Measurements from ENCODE around the gene CDH4. TPM values are rescaled to one million over a fixed set of nuclear protein-coding genes. Genes with fewer than 3 reads are reported as not detected.
"Not testable (repeated sequence)": the region's sequence is repeated elsewhere in the genome, so short reads cannot be mapped to it uniquely, and the experiment has no call there.

Gene CDH4
- total and polyA plus RNA-seq, 10 donors, result 0.30 to 20.1 (median 7.7) TPM

DNA sequence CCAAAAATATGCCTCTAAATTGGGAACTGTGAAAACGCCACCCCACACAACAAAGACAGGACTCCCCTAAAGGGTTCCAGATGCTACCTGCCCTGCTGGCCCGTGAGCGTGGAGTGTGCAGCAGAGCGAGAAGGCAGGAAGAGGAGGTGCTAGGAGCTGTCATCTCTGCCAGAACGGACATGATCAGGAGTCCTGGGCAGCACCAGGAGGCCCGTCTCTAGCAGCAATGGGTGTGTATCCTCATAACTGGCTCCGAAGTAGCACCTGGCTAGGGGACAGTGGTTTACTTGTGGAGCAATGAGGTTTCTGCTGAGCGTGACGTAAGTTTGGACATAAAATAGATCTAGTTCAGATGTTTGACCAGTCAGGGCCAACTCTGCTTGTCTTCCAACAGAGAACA lies 226.0 kb downstream of the CDH4 start:
- H3K4me1 ChIP-seq, result no peaks in the 10 kb centered on the region
- H3K9me3 ChIP-seq, result peaks cover 0 to 38% (median 0%) of the 10 kb centered on the region in 8 donors
- H3K27me3 ChIP-seq (replicated peaks in 1 of 7), result peaks cover 0 to 12% (median 0%) of the 10 kb centered on the region in 7 donors
- no peaks in the 10 kb centered on the region for H3K36me3 ChIP-seq
- TF ChIP-seq, protein P1, sequence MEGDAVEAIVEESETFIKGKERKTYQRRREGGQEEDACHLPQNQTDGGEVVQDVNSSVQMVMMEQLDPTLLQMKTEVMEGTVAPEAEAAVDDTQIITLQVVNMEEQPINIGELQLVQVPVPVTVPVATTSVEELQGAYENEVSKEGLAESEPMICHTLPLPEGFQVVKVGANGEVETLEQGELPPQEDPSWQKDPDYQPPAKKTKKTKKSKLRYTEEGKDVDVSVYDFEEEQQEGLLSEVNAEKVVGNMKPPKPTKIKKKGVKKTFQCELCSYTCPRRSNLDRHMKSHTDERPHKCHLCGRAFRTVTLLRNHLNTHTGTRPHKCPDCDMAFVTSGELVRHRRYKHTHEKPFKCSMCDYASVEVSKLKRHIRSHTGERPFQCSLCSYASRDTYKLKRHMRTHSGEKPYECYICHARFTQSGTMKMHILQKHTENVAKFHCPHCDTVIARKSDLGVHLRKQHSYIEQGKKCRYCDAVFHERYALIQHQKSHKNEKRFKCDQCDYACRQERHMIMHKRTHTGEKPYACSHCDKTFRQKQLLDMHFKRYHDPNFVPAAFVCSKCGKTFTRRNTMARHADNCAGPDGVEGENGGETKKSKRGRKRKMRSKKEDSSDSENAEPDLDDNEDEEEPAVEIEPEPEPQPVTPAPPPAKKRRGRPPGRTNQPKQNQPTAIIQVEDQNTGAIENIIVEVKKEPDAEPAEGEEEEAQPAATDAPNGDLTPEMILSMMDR (IDR thresholded peaks at IDR 0.05 in 8 of 11, conservative IDR thresholded peaks at IDR 0.05 in 3 of 11), result no peak
- TF ChIP-seq POLR2AphosphoS5 (IDR thresholded peaks at IDR 0.05), result no peak
- TF ChIP-seq POLR2A (IDR thresholded peaks at IDR 0.05), result no peak
- H3K27ac ChIP-seq, result no peak overlapping the region
- no peak for DNase-seq
- H3K4me3 ChIP-seq, result no peak overlapping the region
- WGBS, 5 donors, result 73 to 77% (median 75%) methylated on average over 9 of the region's 9 CpGs
- intact Hi-C loops (cut with DNase I; ENCODE audit: low total_unique reads), result no loop called here

DNA sequence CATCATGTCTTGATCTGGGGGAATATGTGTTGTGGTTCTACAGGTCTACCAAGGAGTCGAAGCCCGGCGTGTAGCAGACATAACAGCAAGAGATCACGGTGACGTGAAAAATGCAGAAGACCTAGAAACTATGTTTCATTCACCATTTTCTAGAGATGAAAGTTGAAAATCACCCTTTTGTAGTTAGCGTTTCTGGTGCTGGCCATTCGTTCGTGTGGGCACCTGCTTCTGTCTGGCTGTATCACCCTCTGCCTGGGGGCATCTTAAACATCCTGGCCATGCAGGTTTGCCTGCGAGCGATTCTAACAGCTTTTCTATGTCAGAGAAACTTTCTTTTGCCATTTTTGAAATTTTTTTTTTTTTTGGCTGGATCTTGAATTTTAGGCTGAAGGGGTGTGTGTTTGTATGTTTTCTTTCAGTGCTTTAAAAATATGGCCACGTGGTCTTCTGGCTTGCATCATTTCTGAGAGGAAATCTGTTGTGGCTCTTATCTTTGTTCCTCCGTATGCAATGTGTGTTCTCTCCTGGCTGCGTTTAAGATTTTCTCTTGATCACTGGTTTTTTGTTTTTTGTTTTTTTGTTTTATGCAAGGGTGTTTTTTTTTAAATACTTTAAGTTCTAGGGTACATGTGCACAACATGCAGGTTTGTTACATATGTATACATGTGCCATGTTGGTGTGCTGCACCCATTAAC lies 226.7 kb downstream of the CDH4 start:
- no peaks in the 10 kb centered on the region for H3K4me1 ChIP-seq
- intact Hi-C loops (cut with DNase I; ENCODE audit: low total_unique reads), result no loop called here
- no peak overlapping the region for H3K4me3 ChIP-seq
- TF ChIP-seq POLR2A (IDR thresholded peaks at IDR 0.05) (no peak), POLR2AphosphoS5 (IDR thresholded peaks at IDR 0.05) (no peak)
- TF ChIP-seq, protein P1 (IDR thresholded peaks at IDR 0.05 in 8 of 11, conservative IDR thresholded peaks at IDR 0.05 in 3 of 11), result no peak
- WGBS, 5 donors, result 83 to 87% (median 85%) methylated on average over 13 of the region's 13 CpGs
- H3K9me3 ChIP-seq, result peaks cover 0 to 41% (median 0%) of the 10 kb centered on the region in 8 donors
- no peak overlapping the region for H3K27ac ChIP-seq
- no peak for DNase-seq
- peaks cover 0 to 12% (median 0%) of the 10 kb centered on the region in 7 donors for H3K27me3 ChIP-seq (replicated peaks in 1 of 7)
- H3K36me3 ChIP-seq, result no peaks in the 10 kb centered on the region

DNA sequence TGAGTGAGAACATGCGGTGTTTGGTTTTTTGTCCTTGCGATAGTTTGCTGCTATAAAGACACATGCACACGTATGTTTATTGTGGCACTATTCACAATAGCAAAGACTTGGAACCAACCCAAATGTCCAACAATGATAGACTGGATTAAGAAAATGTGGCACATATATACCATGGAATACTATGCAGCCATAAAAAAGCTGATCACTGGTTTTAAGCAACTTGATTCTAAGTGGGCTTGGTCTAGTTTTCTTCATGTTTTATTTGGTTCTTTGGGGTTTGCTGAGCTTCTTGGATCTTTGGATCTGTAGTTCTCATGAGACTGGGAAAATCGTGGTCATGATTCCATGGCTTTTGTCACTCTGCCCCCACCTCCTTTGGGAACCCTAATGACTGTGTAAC lies 227.4 kb downstream of the CDH4 start:
- intact Hi-C loops (cut with DNase I; ENCODE audit: low total_unique reads); H3K4me1 ChIP-seq: not testable (repeated sequence)
- 89 to 95% (median 90%) methylated on average over 4 of the region's 4 CpGs for WGBS, 5 donors

DNA sequence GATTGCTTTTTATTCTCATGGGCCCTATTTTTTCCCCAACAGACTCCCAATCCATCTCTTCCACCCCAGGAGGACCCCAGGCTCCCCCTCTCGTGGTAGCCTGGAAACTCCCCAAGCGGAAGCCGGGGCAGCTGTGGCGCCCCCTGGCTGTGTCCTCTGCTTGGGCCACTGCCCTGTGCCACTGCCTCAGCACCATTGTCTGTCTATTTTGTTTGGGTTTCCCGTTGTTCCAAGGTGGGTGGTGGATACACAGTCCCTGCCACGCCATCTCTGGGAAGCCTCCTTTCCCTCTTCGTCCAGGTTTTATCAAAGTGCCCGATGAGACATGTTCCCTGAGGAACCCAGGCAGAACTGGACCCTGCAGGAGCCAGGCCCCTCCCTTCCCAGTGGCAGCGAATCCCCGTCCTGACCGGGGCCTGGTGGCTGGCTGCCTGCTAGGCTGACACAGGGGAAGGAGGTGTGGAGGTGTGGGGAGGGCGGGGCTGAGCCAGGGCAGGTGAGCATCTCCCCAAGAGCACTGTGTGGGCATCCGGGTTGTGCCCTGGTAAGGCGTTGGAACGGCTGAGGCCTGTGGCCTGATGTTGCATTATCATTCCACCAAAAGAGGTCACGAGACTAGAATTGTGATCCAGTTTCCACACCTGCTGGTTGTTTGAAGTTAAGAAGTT lies 228.2 kb downstream of the CDH4 start:
- H3K27ac ChIP-seq, result no peak overlapping the region
- WGBS, 5 donors, result 85 to 92% (median 89%) methylated on average over 16 of the region's 16 CpGs
- intact Hi-C loops (cut with DNase I; ENCODE audit: low total_unique reads), result no loop called here
- peaks cover 0 to 12% (median 0%) of the 10 kb centered on the region in 7 donors for H3K27me3 ChIP-seq (replicated peaks in 1 of 7)
- H3K4me1 ChIP-seq, result no peaks in the 10 kb centered on the region
- peaks cover 0 to 46% (median 0%) of the 10 kb centered on the region in 8 donors for H3K9me3 ChIP-seq
- H3K4me3 ChIP-seq, result no peak overlapping the region
- TF ChIP-seq, protein P1 (IDR thresholded peaks at IDR 0.05 in 8 of 11, conservative IDR thresholded peaks at IDR 0.05 in 3 of 11), result no peak
- TF ChIP-seq POLR2AphosphoS5 (IDR thresholded peaks at IDR 0.05) (no peak), POLR2A (IDR thresholded peaks at IDR 0.05) (no peak)
- no peak for DNase-seq
- H3K36me3 ChIP-seq, result no peaks in the 10 kb centered on the region

More for the DNA sequence above, 227.4 kb downstream of the CDH4 start:
- not testable (repeated sequence) for H3K4me3 ChIP-seq, H3K27ac ChIP-seq, DNase-seq, H3K36me3 ChIP-seq
- H3K9me3 ChIP-seq, result peaks cover 0 to 44% (median 0%) of the 10 kb centered on the region in 8 donors
- H3K27me3 ChIP-seq (replicated peaks in 1 of 7), result peaks cover 0 to 12% (median 0%) of the 10 kb centered on the region in 7 donors
